Choroid plexus epithelial cell (primary cell): ENCODE results near the gene CDK3.

Source experiments
- DNase-seq: peaks from one replicate; pipeline ENCODE4 v3.0.0-alpha.2; 2010; ENCODE audit warnings: low read depth
- H3K4me3 ChIP-seq: 2 replicates; pipeline ENCODE4 v1.5.1; 2011; ENCODE audit warnings: low read depth, mild to moderate bottlenecking, control low read depth, low read length, moderate library complexity
- TF ChIP-seq, protein P1 (sequence below): conservative IDR thresholded peaks from 2 replicates; pipeline ENCODE4 v1.5.1; 2011; ENCODE audit warnings: low read depth, mild to moderate bottlenecking, control low read depth, inconsistent platforms, low read length, moderate library complexity

The CDK3 gene

GRCh38 chr17:76009447-76009846, 8.8 kb downstream of the CDK3 start:
- no peak for DNase-seq
- TF ChIP-seq, protein P1, sequence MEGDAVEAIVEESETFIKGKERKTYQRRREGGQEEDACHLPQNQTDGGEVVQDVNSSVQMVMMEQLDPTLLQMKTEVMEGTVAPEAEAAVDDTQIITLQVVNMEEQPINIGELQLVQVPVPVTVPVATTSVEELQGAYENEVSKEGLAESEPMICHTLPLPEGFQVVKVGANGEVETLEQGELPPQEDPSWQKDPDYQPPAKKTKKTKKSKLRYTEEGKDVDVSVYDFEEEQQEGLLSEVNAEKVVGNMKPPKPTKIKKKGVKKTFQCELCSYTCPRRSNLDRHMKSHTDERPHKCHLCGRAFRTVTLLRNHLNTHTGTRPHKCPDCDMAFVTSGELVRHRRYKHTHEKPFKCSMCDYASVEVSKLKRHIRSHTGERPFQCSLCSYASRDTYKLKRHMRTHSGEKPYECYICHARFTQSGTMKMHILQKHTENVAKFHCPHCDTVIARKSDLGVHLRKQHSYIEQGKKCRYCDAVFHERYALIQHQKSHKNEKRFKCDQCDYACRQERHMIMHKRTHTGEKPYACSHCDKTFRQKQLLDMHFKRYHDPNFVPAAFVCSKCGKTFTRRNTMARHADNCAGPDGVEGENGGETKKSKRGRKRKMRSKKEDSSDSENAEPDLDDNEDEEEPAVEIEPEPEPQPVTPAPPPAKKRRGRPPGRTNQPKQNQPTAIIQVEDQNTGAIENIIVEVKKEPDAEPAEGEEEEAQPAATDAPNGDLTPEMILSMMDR = no peak

GRCh38 chr17:76009969-76010661, 9.5 kb downstream of the CDK3 start:
- TF ChIP-seq, protein P1 = no peak
- DNase-seq = no peak
- no peak overlapping the region for H3K4me3 ChIP-seq

More at GRCh38 chr17:76009447-76009846, 8.8 kb downstream of the CDK3 start:
- no peak overlapping the region for H3K4me3 ChIP-seq

- DNase-seq = no peak
- no peak overlapping the region for H3K4me3 ChIP-seq
- TF ChIP-seq, protein P1 = no peak
Observed at GRCh38 chr17:76011951-76012350, 11.3 kb downstream of the CDK3 start.

DNA sequence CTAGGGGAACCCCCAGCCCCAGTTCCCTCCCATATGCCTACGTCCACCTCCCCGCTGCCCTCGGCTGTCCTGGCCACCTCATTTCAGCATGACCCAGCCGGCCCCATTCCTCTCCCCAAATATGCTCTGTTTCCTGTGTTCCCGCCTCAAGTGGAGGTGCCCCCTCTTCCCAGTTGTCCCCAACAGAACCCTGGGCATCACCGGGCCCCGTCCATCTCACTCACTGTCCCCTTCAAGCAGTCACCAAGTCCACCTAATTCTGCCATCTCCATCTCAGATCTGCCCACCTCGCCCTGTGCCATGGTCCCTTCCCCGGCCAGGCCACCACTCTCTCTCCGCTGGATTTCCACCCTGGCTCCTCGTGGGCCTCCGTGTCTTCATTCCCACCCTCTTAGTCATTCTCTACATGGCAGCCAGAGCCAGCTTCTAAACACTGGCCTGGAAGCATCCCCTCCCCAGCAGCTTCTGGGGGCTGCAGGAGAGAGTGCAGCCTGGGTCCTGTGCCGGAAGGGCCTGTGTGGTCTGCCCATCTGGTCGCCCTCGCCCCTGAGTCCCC, 12.8 kb downstream of the CDK3 start:
- no peak for DNase-seq
- H3K4me3 ChIP-seq = no peak overlapping the region
- TF ChIP-seq, protein P1 = no peak

GRCh38 chr17:76014100-76014924, 13.7 kb downstream of the CDK3 start:
- DNase-seq = peak; percentile 79
- no peak overlapping the region for H3K4me3 ChIP-seq
- TF ChIP-seq, protein P1 = peak; percentile 91

GRCh38 chr17:76014925-76015261, 14.2 kb downstream of the CDK3 start:
- TF ChIP-seq, protein P1 = no peak
- DNase-seq = no peak
- no peak overlapping the region for H3K4me3 ChIP-seq
